MCF 10A (cell line): ENCODE data around the gene VCL. TPM values are rescaled to one million over a fixed set of nuclear protein-coding genes. Genes with fewer than 3 reads are reported as not detected.
"Not testable (repeated sequence)": the region's sequence is repeated elsewhere in the genome, so short reads cannot be mapped to it uniquely, and the experiment has no call there.

Source experiments
- BruUV-seq: library from RNA; stranded (reverse); fragments of 400-500 nt; replicated peaks from 2 replicates; lab custom pipeline; 2021; lab: Mats Ljungman, UMichigan
- CTCF ChIA-PET: fragments of 300-600 bp; sonication (Branson Sonifier 250); formaldehyde crosslinking; extraction: SDS; loops from one replicate; lab custom pipeline; 2021; ENCODE audit warnings: antibody characterized with exemption, inconsistent platforms; lab: Yijun Ruan, JAX
- POLR2A ChIA-PET: fragments of 300-600, 350-650 bp; sonication (Branson Sonifier 250); formaldehyde crosslinking; extraction: SDS; loops from one replicate; lab custom pipeline; 2020; ENCODE audit warnings: antibody characterized with exemption, inconsistent platforms; lab: Yijun Ruan, JAX
- DNase-seq: peaks from one replicate; pipeline ENCODE4 v3.0.0-alpha.2; 2018; ENCODE audit not compliant: unreplicated experiment
- H3K27ac Mint-ChIP-seq: one replicate; pipeline ENCODE4 v1.8.0; 2022; ENCODE audit warnings: mild to moderate bottlenecking, low read depth, mixed read lengths; ENCODE audit not compliant: unreplicated experiment
- H3K27me3 Mint-ChIP-seq: one replicate; pipeline ENCODE4 v1.8.0; 2022; ENCODE audit warnings: mixed read lengths; ENCODE audit not compliant: insufficient read depth, unreplicated experiment
- H3K36me3 Mint-ChIP-seq: one replicate; pipeline ENCODE4 v1.8.0; 2022; ENCODE audit warnings: mild to moderate bottlenecking, moderate library complexity, mixed read lengths; ENCODE audit not compliant: insufficient read depth, unreplicated experiment
- H3K4me1 Mint-ChIP-seq: one replicate; pipeline ENCODE4 v1.8.0; 2022; ENCODE audit warnings: mixed read lengths; ENCODE audit not compliant: insufficient read depth, unreplicated experiment
- H3K4me3 Mint-ChIP-seq: one replicate; pipeline ENCODE4 v1.8.0; 2022; ENCODE audit warnings: mild to moderate bottlenecking, moderate library complexity, mixed read lengths; ENCODE audit not compliant: unreplicated experiment
- H3K9me3 Mint-ChIP-seq: one replicate; pipeline ENCODE4 v1.8.0; 2022; ENCODE audit warnings: mixed read lengths; ENCODE audit not compliant: unreplicated experiment
- CTCF ChIP-seq: fragments of 200-600 bp; IDR thresholded peaks from one replicate; pipeline ENCODE4 v1.8.0; 2022; ENCODE audit warnings: antibody characterized with exemption, mild to moderate bottlenecking; ENCODE audit not compliant: unreplicated experiment
- intact Hi-C: fragments of 100-400 bp; cut with micrococcal nuclease; formaldehyde crosslinking; loops from 2 replicates; pipeline ENCODE4 v1.14.1; 2022
- total RNA-seq: library from RNA; stranded (reverse); gene quantifications from 2 replicates; pipeline ENCODE4 v1.2.3, GENCODE V29; 2022

Gene VCL
- total RNA-seq, 1 experiment from 2014 or later: 90.2 TPM

DNA sequence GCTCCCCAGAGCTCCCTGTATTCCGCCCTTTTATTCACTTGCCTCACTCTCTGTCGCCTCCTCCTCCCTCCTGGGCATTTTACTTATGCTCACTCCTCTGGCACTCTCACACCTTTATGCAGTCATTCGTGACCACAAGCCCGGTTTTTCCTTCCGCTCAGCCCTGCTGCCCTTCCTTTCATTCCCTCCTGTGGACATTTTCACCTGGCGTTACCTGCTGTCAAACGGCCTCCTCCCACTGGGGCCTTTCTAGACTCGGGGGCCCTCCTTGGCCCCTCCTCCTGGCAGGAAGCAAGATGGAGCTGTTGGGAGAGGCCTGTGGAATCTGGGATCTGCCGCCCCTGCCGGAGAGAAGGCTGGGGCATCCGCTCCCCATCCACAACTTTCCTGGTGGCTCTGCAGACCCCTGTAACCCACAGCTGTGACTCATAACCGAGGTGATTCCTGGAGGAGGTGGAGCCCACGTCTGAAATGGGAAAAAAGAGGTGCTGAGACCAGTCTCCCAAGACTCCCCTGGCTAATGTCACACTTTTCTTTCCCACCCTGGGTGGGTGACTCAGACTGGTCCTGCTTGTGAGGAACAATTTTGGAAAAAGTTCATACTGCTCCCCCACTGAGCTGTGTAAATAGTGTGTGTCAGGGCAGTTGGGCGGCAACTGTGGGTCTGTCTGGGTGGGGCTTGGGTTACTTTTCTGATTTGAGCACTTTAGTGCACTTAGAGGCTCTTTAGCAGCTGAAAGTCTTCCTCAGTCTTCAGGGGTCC is 1.2 kb downstream of the VCL start:
- Mint-ChIP-seq H3K27me3 (no peaks in the 10 kb centered on the region), H3K36me3 (peaks cover 18% of the 10 kb centered on the region), H3K27ac (peak overlapping the region; percentile 95), H3K4me3 (peak overlapping the region; percentile 88), H3K9me3 (no peaks in the 10 kb centered on the region), H3K4me1 (peaks cover 21% of the 10 kb centered on the region)
- no peak for TF ChIP-seq CTCF
- intact Hi-C loops: loop anchor here (1.0 to 2.0 kb wide), 2 partner anchors 82 to 112 kb away; no protein-coding TSS in a partner anchor
- CTCF ChIA-PET: interaction anchor here (0.6 to 3.9 kb wide), 20 partner anchors 9 to 121 kb away, joined by 3 to 30 read pairs (median 5); no protein-coding TSS in a partner anchor
- no TSS peak for BruUV-seq
- POLR2A ChIA-PET: interaction anchor here (0.6 to 6.2 kb wide), 45 partner anchors 12 to 1971 kb away, joined by 3 to 103 read pairs (median 4); partner anchors contain the start of genes ADK, AP3M1 and PLAU
- DNase-seq: peak; percentile 83

- Mint-ChIP-seq H3K9me3 (no peaks in the 10 kb centered on the region), H3K27me3 (no peaks in the 10 kb centered on the region), H3K4me1 (peaks cover 21% of the 10 kb centered on the region), H3K36me3 (peaks cover 24% of the 10 kb centered on the region), H3K27ac (peak overlapping the region; percentile 95), H3K4me3 (peak overlapping the region; percentile 88)
- no TSS peak for BruUV-seq
- no peak for DNase-seq
- intact Hi-C loops: loop anchor here (1.0 to 2.0 kb wide), 2 partner anchors 82 to 113 kb away; no protein-coding TSS in a partner anchor
- CTCF ChIA-PET: interaction anchor here (0.6 to 3.9 kb wide), 20 partner anchors 9 to 120 kb away, joined by 3 to 30 read pairs (median 5); no protein-coding TSS in a partner anchor
- POLR2A ChIA-PET: interaction anchor here (0.6 to 6.2 kb wide), 37 partner anchors 11 to 1217 kb away, joined by 3 to 103 read pairs (median 4); partner anchors contain the start of genes ADK, AP3M1 and PLAU
- no peak for TF ChIP-seq CTCF
Observed at GRCh38 chr10:73999703-74000102, 1.8 kb downstream of the VCL start.

- intact Hi-C loops, H3K9me3 Mint-ChIP-seq, DNase-seq, BruUV-seq, H3K27me3 Mint-ChIP-seq: not testable (repeated sequence)
- CTCF ChIA-PET: interaction anchor here (0.6 to 3.9 kb wide), 16 partner anchors 10 to 148 kb away, joined by 3 to 30 read pairs (median 5); no protein-coding TSS in a partner anchor
- POLR2A ChIA-PET: interaction anchor here (1.1 to 6.2 kb wide), 12 partner anchors 11 to 150 kb away, joined by 3 to 103 read pairs (median 17); partner anchors contain the start of genes ADK and AP3M1
- Mint-ChIP-seq H3K36me3 (peaks cover 26% of the 10 kb centered on the region), H3K4me3 (peak overlapping the region; percentile 88), H3K27ac (peak overlapping the region; percentile 95), H3K4me1 (peaks cover 21% of the 10 kb centered on the region)
Observed at GRCh38 chr10:74000244-74000643, 2.3 kb downstream of the VCL start.

DNA sequence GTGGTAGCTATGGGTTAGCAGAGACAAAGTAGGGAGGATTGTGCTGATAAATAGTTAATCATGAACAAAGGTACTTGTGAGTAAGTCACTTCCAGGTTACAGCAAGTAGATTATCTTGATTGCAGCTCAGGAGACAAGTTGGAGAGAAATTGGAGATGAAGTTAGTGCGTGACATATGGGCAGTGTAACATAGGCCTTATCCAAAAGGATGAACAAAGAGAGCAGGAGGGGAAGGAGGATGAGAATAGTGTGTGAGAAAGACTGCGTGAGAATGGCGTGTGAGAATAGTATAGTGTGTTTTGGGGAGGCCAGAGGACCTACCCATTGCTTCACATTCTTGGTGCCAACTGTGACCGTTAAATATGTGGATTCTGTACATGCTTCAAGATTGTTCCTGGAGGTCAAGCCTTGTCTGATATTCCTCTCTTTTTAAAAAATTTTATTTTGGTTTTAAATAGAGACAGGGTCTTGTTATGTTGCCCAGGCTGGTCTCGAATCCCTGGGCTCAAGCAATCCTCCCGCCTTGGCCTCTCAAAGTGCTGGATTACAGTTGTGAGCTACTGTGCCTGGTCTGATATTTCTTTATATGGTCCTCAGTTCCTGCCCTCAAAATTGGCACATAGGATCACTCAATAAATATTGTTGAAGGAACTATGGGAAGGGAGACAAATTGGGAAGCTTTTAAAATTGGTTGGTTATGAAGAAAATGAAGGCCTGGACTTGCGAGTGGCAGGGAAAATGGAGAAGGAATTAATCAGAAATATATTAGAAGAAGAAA is 3.2 kb downstream of the VCL start:
- Mint-ChIP-seq H3K27me3 (no peaks in the 10 kb centered on the region), H3K36me3 (peaks cover 26% of the 10 kb centered on the region), H3K27ac (no peak overlapping the region), H3K4me1 (peaks cover 21% of the 10 kb centered on the region), H3K9me3 (no peaks in the 10 kb centered on the region), H3K4me3 (peak overlapping the region; percentile 35)
- no peak for DNase-seq
- ChIA-PET CTCF (interaction anchor here (0.6 to 3.9 kb wide), 10 partner anchors 11 to 148 kb away, joined by 3 to 30 read pairs (median 6); no protein-coding TSS in a partner anchor), POLR2A (interaction anchor here (0.6 to 6.2 kb wide), 15 partner anchors 10 to 181 kb away, joined by 3 to 103 read pairs (median 4); partner anchors contain the start of genes ADK and AP3M1)
- TF ChIP-seq CTCF: no peak
- BruUV-seq: no TSS peak
- intact Hi-C loops: no loop called here
